HUES6 (cell line): ENCODE results near the gene MGAT1.
A peak's percentile ranks its signal among the peaks of the same experiment; 100 is the strongest.
"Not testable (repeated sequence)": the region's sequence is repeated elsewhere in the genome, so short reads cannot be mapped to it uniquely, and the experiment has no call there.

ENCODE experiments used
- H3K27ac ChIP-seq: 2 replicates; pipeline ENCODE4 v1.7.0; 2013; ENCODE audit warnings: low read depth, mild to moderate bottlenecking, low read length, inconsistent platforms
- H3K27me3 ChIP-seq: 2 replicates; pipeline ENCODE4 v1.6.1; 2013; ENCODE audit warnings: low read length; ENCODE audit not compliant: control insufficient read depth, insufficient read depth
- H3K36me3 ChIP-seq: 2 replicates; pipeline ENCODE4 v1.6.1; 2013; ENCODE audit warnings: low read length; ENCODE audit not compliant: control insufficient read depth, insufficient read depth
- H3K4me1 ChIP-seq: 2 replicates; pipeline ENCODE4 v1.6.1; 2013; ENCODE audit warnings: low read length; ENCODE audit not compliant: control insufficient read depth, insufficient read depth
- H3K4me3 ChIP-seq: 2 replicates; pipeline ENCODE4 v1.5.1; 2013; ENCODE audit warnings: low read depth, low read length
- H3K9ac ChIP-seq: one replicate; pipeline ENCODE4 v1.6.1; 2013; ENCODE audit warnings: mild to moderate bottlenecking, low read length
- H3K9me3 ChIP-seq: 2 replicates; pipeline ENCODE4 v1.6.1; 2013; ENCODE audit warnings: low read depth, low read length; ENCODE audit not compliant: control insufficient read depth, insufficient read depth

Gene MGAT1

GRCh38 chr5:180790020-180790419, 12.6 kb downstream of the MGAT1 start:
- Histone ChIP-seq H3K4me3 (no peak overlapping the region), H3K27me3 (no peaks in the 10 kb centered on the region), H3K9me3 (no peaks in the 10 kb centered on the region), H3K9ac (no peak overlapping the region), H3K4me1 (peaks cover 33% of the 10 kb centered on the region), H3K36me3 (peaks cover 34% of the 10 kb centered on the region), H3K27ac (no peak overlapping the region)

DNA sequence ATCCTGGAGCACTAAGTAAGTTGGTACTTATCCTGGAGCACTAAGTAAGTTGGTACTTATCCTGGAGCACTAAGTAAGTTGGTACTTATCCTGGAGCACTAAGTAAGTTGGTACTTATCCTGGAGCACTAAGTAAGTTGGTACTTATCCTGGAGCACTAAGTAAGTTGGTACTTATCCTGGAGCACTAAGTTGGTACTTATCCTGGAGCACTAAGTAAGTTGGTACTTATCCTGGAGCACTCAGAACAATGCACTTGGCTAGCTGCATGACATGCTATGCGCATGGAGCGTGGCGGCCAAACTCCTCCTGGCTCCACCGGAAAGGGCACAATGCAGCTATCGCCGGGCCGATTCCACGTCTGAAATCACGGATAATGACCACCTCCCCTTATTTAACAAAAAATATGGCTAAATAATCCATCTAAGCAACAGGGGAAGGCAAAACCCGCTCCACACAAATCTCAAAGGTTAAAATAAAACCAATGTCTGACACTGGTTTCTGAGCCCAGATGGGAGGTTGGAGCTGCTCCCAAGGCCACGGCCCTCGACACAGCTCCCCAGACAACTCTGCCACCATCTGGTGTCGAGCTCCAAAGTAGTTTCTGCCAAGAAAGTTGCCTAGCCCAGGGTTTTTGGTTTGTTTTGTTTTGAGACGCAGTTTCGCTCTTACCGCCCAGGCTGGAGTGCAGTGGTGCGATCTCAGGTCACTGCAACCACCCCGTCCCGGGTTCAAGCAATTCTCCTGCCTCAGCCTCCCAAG, 13.8 kb downstream of the MGAT1 start:
- not testable (repeated sequence) for H3K27ac ChIP-seq, H3K9ac ChIP-seq, H3K9me3 ChIP-seq, H3K27me3 ChIP-seq, H3K4me3 ChIP-seq
- Histone ChIP-seq H3K36me3 (peaks cover 34% of the 10 kb centered on the region), H3K4me1 (peaks cover 35% of the 10 kb centered on the region)

DNA sequence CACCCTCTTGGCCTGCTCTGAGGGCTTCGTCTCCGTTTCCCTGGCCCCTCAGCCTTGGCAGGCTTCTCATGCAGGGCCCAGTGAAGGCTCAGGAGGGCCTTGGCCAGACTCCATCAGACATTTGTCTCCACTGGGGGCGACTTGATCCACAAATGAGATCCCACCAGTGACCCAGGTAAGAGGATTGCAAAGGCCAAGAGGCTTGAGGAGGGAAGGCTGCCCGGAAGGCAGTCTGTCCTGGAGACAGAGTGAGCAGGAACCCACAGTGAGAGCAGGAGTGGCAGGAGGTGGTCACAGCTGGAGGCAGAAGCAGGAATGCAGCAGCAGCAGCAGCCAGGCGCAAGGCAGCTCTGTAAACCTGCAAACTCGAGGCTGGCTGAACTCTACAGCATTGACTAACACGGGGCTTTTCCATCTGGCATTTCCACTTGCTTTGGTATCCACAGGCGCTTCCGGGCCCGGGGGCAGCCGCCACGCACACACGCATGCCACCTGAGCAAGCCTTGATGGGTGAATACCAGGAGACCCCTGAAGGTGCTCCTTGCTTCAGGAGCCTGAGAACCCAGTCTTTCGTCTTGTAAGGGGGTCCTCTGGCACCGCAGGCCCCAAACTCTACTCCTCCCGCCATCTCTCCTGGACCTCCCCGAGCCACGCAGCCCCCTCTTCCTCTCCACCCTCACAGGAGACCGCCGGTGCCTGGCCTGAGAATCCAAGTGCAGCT, 14.7 kb downstream of the MGAT1 start:
- Histone ChIP-seq H3K4me3 (no peak overlapping the region), H3K27me3 (no peaks in the 10 kb centered on the region), H3K36me3 (peaks cover 32% of the 10 kb centered on the region), H3K9me3 (no peaks in the 10 kb centered on the region), H3K4me1 (peaks cover 35% of the 10 kb centered on the region), H3K9ac (peak overlapping the region; percentile 11), H3K27ac (peak overlapping the region; percentile 26; the same call in 1 of the 2 replicates)

GRCh38 chr5:180786531-180787398, 15.8 kb downstream of the MGAT1 start:
- H3K9me3 ChIP-seq = no peaks in the 10 kb centered on the region
- H3K4me3 ChIP-seq = no peak overlapping the region
- H3K36me3 ChIP-seq = peaks cover 21% of the 10 kb centered on the region
- H3K9ac ChIP-seq = peak overlapping the region; percentile 47
- peak overlapping the region; percentile 37; the same call in 1 of the 2 replicates for H3K27ac ChIP-seq
- peaks cover 35% of the 10 kb centered on the region for H3K4me1 ChIP-seq
- H3K27me3 ChIP-seq = no peaks in the 10 kb centered on the region

DNA sequence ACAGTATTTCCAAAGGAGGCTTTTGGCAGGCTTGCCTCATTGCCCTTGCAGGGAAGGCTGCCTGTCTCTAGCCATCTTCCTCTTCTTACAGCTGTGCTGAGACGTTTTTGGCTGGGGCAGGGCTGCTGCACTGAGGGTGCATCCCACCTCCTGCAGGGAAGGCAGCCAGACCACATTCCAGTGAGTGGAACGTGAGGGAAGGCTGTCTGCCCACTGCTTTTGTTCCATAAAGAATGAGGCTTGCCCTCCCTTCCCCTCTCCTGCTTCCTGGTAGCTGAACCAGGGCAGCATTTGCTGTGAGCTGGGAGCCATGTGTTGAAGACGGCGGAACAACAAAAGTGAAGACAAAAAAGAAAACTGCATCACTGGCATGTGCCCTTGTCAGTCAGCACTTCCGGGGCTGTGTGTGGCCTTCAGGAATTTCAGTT, 16.8 kb downstream of the MGAT1 start:
- H3K4me1 ChIP-seq = peaks cover 35% of the 10 kb centered on the region
- H3K27me3 ChIP-seq = no peaks in the 10 kb centered on the region
- H3K9me3 ChIP-seq = 0 out of 2 replicates have a peak, but pooled peaks cover 2% of the 10 kb centered on the region
- peak overlapping the region; percentile 25 for H3K4me3 ChIP-seq
- peaks cover 11% of the 10 kb centered on the region; the same call in 1 of the 2 replicates for H3K36me3 ChIP-seq
- peak overlapping the region; percentile 47 for H3K9ac ChIP-seq
- peak overlapping the region; percentile 72 for H3K27ac ChIP-seq

DNA sequence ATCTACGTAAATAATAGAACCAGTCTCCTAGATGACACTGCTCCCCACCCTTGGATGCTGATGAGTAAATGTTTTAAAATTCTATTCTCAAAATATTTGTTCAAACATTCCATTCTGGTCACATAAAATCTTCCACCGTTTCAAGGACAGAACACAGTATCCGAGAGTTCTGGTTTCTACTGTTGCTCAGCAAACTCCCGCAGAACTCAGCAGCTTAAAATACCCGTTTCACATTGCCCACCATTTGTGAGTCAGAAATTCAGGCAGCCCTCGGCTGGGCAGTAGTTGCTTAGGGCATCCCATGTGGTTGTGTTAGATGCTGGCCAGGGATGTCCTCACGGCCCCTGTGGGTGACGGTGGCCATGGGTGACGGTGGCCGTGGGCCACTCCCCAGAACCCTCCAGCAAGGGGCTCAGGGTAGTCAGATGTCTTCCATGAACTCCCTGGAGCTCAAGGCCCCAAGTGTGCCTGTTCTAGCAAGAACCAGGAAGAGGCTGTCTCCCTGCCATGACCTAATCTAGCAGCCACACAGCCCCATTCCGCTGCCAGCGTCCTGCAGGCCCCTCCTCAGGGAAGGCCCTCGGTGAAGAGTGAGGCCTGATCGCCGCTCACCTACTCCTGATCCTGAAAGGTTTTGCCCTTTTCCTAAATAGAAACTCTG, 17.4 kb downstream of the MGAT1 start:
- Histone ChIP-seq H3K27me3 (no peaks in the 10 kb centered on the region), H3K4me3 (peak overlapping the region; percentile 25), H3K9ac (peak overlapping the region; percentile 47), H3K4me1 (peaks cover 35% of the 10 kb centered on the region), H3K27ac (peak overlapping the region; percentile 72), H3K36me3 (peaks cover 8% of the 10 kb centered on the region; the same call in 1 of the 2 replicates), H3K9me3 (0 out of 2 replicates have a peak, but pooled peaks cover 2% of the 10 kb centered on the region)

DNA sequence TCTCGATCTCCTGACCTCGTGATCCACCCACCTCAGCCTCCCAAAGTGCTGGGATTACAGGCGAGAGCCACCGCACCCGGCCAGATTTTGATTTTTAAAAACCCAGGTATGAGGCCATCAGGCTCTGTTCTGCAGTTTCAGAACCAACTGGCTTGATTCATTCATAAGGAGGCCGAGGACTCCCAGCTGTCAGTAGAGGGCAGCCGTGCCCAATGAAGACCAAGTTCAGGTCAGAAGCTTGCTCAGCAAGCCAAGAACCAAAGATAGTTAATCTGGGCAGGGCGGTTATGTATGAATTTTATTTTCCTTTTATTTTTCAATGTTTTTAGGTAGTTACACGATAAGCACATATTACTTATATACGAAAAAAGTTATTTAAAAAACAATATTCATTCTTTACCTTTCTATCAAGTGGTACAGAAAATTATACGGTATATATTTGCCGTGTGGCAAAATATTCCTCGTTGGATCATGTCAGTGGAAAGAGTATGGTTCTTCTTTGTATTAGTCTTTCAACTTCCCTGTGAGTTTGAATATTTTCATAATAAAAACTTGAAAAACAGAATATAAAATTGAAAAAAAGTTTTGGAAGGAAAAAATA, 18.0 kb downstream of the MGAT1 start:
- H3K27ac ChIP-seq = no peak overlapping the region; the same call in 1 of the 2 replicates
- peaks cover 35% of the 10 kb centered on the region for H3K4me1 ChIP-seq
- H3K36me3 ChIP-seq = peaks cover 4% of the 10 kb centered on the region; the same call in 1 of the 2 replicates
- H3K4me3 ChIP-seq = no peak overlapping the region
- H3K27me3 ChIP-seq = no peaks in the 10 kb centered on the region
- 0 out of 2 replicates have a peak, but pooled peaks cover 2% of the 10 kb centered on the region for H3K9me3 ChIP-seq
- no peak overlapping the region for H3K9ac ChIP-seq

DNA sequence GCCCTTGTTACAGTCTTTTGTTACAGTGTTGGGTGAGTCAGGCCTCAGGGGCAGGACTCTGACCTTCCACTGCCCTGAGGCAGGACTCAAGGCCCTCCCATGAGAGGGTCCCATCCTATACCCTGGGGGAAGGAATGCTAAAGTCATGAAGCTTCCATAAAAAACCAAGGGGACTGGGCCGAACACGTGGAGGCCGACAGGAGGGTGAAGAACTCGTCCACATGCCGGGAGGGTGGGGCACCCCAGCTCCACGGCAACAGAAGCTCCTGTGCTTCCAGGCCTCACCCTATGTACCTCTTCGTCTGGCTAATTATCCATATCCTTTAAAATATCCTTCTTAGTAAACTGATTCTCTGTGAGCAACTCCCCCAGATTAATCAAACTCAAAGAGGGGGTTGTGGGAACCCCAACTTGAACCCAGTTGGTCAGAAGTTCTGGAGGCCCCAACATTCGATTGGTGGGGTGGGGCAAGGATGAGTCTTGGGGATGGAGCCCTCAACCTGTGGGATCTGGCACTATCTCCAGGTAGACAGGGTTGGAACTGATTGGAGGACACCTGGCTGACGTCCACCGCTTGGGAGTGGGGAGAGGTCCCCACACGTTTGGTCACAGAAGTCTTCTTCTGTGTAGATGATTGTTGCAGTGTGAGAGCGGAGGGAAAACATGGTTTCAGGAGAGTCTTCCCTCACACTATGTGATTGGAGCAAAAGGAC, 19.1 kb downstream of the MGAT1 start:
- Histone ChIP-seq H3K27ac (no peak overlapping the region), H3K9ac (no peak overlapping the region), H3K4me1 (peaks cover 35% of the 10 kb centered on the region), H3K9me3 (0 out of 2 replicates have a peak, but pooled peaks cover 2% of the 10 kb centered on the region), H3K4me3 (no peak overlapping the region), H3K36me3 (no peaks in the 10 kb centered on the region), H3K27me3 (no peaks in the 10 kb centered on the region)

DNA sequence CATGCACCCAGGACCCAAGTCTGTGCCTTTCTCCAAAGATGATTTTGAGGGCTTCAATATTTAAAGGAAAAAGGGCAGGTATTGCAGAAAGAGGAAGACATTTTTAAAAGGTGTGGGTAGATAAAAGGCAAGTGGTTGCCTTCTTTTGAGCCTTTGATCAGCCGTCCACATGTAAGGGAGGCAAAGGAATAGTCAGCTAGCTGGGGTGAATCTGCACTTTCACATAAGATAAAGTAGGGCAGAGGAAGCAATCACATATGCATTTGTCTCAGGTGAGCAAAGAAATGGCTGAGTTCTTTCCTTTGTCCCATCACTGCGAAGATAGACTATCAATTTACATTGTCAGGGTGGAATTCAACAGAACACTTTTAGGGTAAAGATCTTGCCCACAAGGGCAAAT, 19.9 kb downstream of the MGAT1 start:
- no peak overlapping the region for H3K27ac ChIP-seq
- H3K27me3 ChIP-seq = no peaks in the 10 kb centered on the region
- no peaks in the 10 kb centered on the region for H3K36me3 ChIP-seq
- H3K9ac ChIP-seq = no peak overlapping the region
- H3K9me3 ChIP-seq = 0 out of 2 replicates have a peak, but pooled peaks cover 2% of the 10 kb centered on the region
- H3K4me3 ChIP-seq = no peak overlapping the region
- peaks cover 29% of the 10 kb centered on the region for H3K4me1 ChIP-seq
